Testis (tissue), 3 donors: ENCODE measurements around the gene TSC22D1. TPM values are rescaled to one million over a fixed set of nuclear protein-coding genes. Genes with fewer than 3 reads are reported as not detected.

ENCODE experiments used
- DNase-seq: peaks from one replicate; pipeline ENCODE4 v3.0.0-alpha.2; 2019
- H3K27ac ChIP-seq, 2 donors: fragments of 200-600 bp; sonication (generic); one replicate each; pipeline ENCODE4 v1.5.1; 2019
- H3K27me3 ChIP-seq: fragments of 200-600 bp; sonication (generic); one replicate; pipeline ENCODE4 v1.5.1; 2019
- H3K36me3 ChIP-seq: fragments of 200-600 bp; sonication (generic); one replicate; pipeline ENCODE4 v1.5.1; 2017; ENCODE audit warnings: low read depth; ENCODE audit errors: missing control alignments
- H3K4me1 ChIP-seq: fragments of 200-600 bp; sonication (generic); one replicate; pipeline ENCODE4 v1.5.1; 2019
- H3K4me3 ChIP-seq, 2 donors: fragments of 200-600 bp; sonication (generic); one replicate each; pipeline ENCODE4 v1.5.1; 2017 to 2019
- H3K9me3 ChIP-seq: fragments of 200-600 bp; sonication (generic); one replicate; pipeline ENCODE4 v1.5.1; 2017
- POLR2A ChIP-seq: fragments of 450-650 bp; IDR thresholded peaks from one replicate; pipeline ENCODE4 v1.6.1; 2017; ENCODE audit warnings: antibody characterized with exemption, mild to moderate bottlenecking, moderate library complexity
- WGBS, 2 donors: methylation state at CpG; one replicate each; pipeline ENCODE4 v1.1.5; 2018; 5-methylcytosine and 5-hydroxymethylcytosine counted together
- intact Hi-C: fragments of 100-400 bp; cut with DNase I; formaldehyde crosslinking; loops from one replicate; pipeline ENCODE4 v1.15.1; 2023; ENCODE audit warnings: low total_unique reads
- polyA plus RNA-seq: library from polyadenylated mRNA; stranded (reverse); fragments of 350-450 nt; fragmentation: Illumina TruSeq; extraction: RNeasy Lipid Tissue Mini Kit (QIAGEN cat#74804); gene quantifications from one replicate; pipeline ENCODE4 v1.2.3, GENCODE V29; 2014; ENCODE audit warnings: low read depth, low replicate concordance; ENCODE audit not compliant: insufficient read depth
- total RNA-seq, 2 donors: library from RNA; depleted of rRNA; stranded (reverse); fragments of >200 nt; gene quantifications; one replicate each; pipeline ENCODE4 v1.2.3, GENCODE V29; 2016
- TF ChIP-seq, protein P1 (sequence below), 3 experiments: fragments of 450-650 bp in 2 of 3; fragments of 200-600 bp in 1 of 3; sonication (generic) in 1 of 3; IDR thresholded peaks; one replicate each; pipeline ENCODE4 v1.5.1; 2016 to 2019; ENCODE audit warnings: antibody characterized with exemption in 3 of 3, mild to moderate bottlenecking in 2 of 3, moderate library complexity in 1 of 3

TSC22D1 gene
- total and polyA plus RNA-seq, 3 donors from 2014 or later, result 189 to 227 (median 193) TPM

DNA sequence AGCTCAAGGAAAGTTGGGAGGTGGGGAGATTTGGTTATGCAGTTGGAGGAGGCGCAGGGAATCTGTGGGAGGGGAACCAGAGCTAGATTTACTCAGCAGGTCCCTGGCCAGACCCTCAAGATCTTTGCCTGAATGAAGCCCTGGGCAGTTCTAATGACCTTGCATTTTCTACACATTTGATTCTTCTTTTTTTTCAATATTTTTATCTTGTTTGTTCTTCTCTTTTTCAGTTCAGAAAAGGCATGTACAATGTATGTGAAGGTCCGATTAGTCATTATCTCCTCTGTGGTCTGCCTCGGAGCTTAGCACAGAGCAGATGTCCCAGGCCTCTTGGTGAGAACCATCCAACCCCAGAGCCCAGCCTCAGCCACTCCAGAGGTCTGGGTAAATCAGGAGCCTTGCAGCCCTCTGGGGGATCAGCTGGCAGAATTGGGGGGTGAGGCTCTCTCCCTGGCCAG, 178.3 kb downstream of the TSC22D1 start:
- H3K4me1 ChIP-seq, result peaks cover 21% of the 10 kb centered on the region
- no peak for TF ChIP-seq POLR2A
- TF ChIP-seq, protein P1, sequence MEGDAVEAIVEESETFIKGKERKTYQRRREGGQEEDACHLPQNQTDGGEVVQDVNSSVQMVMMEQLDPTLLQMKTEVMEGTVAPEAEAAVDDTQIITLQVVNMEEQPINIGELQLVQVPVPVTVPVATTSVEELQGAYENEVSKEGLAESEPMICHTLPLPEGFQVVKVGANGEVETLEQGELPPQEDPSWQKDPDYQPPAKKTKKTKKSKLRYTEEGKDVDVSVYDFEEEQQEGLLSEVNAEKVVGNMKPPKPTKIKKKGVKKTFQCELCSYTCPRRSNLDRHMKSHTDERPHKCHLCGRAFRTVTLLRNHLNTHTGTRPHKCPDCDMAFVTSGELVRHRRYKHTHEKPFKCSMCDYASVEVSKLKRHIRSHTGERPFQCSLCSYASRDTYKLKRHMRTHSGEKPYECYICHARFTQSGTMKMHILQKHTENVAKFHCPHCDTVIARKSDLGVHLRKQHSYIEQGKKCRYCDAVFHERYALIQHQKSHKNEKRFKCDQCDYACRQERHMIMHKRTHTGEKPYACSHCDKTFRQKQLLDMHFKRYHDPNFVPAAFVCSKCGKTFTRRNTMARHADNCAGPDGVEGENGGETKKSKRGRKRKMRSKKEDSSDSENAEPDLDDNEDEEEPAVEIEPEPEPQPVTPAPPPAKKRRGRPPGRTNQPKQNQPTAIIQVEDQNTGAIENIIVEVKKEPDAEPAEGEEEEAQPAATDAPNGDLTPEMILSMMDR (IDR thresholded peaks at IDR 0.05), result no peak
- DNase-seq, result no peak
- H3K9me3 ChIP-seq, result no peaks in the 10 kb centered on the region
- no peak overlapping the region for H3K4me3 ChIP-seq
- H3K27me3 ChIP-seq, result no peaks in the 10 kb centered on the region
- peak overlapping the region in 1 of 2 donors; percentile 76 for H3K27ac ChIP-seq
- intact Hi-C loops, result no loop called here
- WGBS, 2 donors, result 50 to 60% methylated on average over 3 of the region's 3 CpGs
- no peaks in the 10 kb centered on the region for H3K36me3 ChIP-seq

DNA sequence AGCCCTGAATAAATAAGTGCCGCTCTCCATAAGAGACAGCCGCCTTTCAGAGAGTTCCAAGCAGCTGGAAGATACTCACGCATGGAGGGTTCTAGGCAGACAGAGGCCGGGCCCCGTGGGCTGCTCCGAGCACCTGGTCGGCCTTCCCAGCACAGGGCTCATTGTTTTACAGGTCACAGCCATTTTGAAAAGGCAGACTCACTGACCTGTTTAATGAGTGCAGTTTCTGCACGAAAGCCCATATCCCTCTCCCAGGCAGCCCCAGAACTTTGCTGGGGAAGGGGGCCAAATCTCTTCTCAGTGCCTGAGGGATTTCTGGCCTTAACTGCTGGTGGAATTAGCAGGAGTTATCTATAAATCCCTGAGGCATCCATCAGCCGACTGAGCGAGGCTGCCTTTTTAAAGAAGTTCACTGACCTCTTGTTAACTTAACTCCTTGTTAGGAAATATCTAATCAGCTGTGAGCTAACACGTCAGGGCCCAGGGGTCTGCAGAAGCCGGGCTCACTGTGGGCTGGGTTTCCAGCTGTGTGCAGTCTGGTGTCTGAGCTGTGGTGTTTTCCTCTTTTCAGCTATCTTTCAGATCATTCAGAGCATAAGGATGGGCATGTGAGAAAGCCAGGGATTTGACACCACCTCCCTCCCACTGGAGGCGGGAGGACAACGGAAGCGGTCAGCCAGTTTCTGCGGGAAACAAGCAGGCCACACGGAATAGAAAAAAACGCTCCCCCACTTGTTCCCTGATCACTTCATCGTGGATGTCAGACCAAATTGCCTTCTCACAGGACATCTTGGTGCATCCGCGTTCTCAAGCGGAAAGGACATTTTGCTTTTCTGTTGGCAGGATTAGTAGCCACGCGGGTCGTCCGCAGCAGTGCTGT, 179.2 kb downstream of the TSC22D1 start:
- H3K4me3 ChIP-seq, result no peak overlapping the region
- DNase-seq, result no peak

DNA sequence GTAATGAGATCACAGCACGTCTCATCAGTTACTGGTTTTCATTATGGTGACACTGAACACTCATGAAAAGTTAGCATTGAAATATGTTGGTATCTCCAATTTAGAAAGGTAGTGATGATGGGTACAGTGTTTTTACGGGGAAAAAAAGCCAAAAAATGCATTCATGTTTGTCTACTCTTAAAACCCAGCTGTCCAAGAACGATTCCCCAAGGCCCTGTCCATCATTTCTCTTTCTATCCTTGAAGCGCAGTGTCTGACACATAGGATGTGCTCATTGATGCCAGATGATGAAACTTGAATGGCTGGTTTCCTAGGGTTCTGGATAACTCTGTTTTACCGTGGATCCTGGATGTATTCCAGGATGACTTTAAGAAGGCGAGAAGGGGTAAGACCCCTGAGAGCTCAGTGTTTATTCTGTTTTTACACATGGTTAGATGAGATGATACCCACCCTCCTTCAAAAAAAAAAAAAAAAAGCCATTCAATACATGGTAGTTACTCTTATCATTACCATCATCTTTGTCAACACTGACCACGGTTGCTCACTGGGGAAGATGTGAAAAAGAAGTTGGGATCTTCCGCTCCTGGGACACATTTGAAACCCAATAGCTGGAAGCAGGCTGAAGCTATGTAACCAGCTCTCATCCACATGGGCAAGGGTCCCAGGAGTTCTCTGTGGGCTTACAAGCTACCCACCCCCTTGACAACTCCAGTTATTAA, 180.0 kb downstream of the TSC22D1 start:
- WGBS, 2 donors, result 82 to 85% methylated on average over 8 of the region's 8 CpGs

More for the DNA sequence above, 179.2 kb downstream of the TSC22D1 start:
- TF ChIP-seq POLR2A, result no peak
- TF ChIP-seq, protein P1 (IDR thresholded peaks at IDR 0.05), result no peak
- intact Hi-C loops, result no loop called here
- Histone ChIP-seq H3K27ac (peak overlapping the region; percentile 0 to 76), H3K27me3 (no peaks in the 10 kb centered on the region), H3K4me1 (peaks cover 21% of the 10 kb centered on the region), H3K9me3 (no peaks in the 10 kb centered on the region), H3K36me3 (no peaks in the 10 kb centered on the region)
- WGBS, 2 donors, result 22 to 32% methylated on average over 22 to 26 of the region's 26 CpGs

DNA sequence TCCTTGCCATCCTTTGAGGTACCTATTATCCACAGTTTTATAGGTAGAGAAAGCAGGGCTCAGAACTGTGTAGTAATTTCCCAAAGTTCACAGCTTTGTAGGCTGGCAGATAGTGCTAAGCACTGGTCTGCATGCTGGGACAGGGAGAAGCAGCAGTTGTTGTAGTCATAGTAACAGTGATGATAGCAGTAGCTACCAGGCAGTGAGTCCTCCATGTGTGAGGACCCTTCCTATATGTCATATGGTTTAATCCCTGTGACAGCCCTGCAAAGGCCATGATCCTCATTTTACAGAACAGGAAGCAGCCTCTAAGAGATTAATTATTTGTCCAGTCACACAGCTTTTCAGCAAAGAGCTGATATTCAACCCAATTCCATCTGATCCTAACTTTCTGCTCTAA, 181.5 kb downstream of the TSC22D1 start:
- intact Hi-C loops, result no loop called here

More for the DNA sequence above, 180.0 kb downstream of the TSC22D1 start:
- H3K36me3 ChIP-seq, result no peaks in the 10 kb centered on the region
- intact Hi-C loops, result no loop called here
- peak overlapping the region in 1 of 2 donors; percentile 76 for H3K27ac ChIP-seq
- no peak overlapping the region for H3K4me3 ChIP-seq
- H3K27me3 ChIP-seq, result no peaks in the 10 kb centered on the region
- TF ChIP-seq POLR2A, result no peak
- TF ChIP-seq, protein P1 (IDR thresholded peaks at IDR 0.05), result no peak
- no peak for DNase-seq
- H3K9me3 ChIP-seq, result no peaks in the 10 kb centered on the region
- peaks cover 21% of the 10 kb centered on the region for H3K4me1 ChIP-seq

More for the DNA sequence above, 181.5 kb downstream of the TSC22D1 start:
- no peak overlapping the region for H3K4me3 ChIP-seq
- TF ChIP-seq, protein P1 (IDR thresholded peaks at IDR 0.05), result no peak
- no peak for TF ChIP-seq POLR2A
- H3K27ac ChIP-seq, result peak overlapping the region in 1 of 2 donors; percentile 24
- H3K27me3 ChIP-seq, result no peaks in the 10 kb centered on the region
- no peaks in the 10 kb centered on the region for H3K36me3 ChIP-seq
- DNase-seq, result no peak
- H3K4me1 ChIP-seq, result peaks cover 21% of the 10 kb centered on the region
- no peaks in the 10 kb centered on the region for H3K9me3 ChIP-seq
